ENCODE measurements around the gene PPP1R10.

The PPP1R10 gene

GRCh38 chr6:30598912-30599624 lies 18.0 kb downstream of the PPP1R10 start:
- DNase-seq (ENCODE audit: low read depth), result no peak

- DNase-seq (ENCODE audit: low read depth), result peak; percentile 58
Observed at GRCh38 chr6:30597315-30598144, 19.5 kb downstream of the PPP1R10 start.

- no peak for DNase-seq (ENCODE audit: low read depth)
Observed at GRCh38 chr6:30592287-30592686, 24.8 kb downstream of the PPP1R10 start.

GRCh38 chr6:30591008-30591407 lies 26.0 kb downstream of the PPP1R10 start:
- no peak for DNase-seq (ENCODE audit: low read depth)

- DNase-seq (ENCODE audit: low read depth), result no peak
Observed at GRCh38 chr6:30590509-30590908, 26.5 kb downstream of the PPP1R10 start.

- no peak for DNase-seq (ENCODE audit: low read depth)
Observed at GRCh38 chr6:30589754-30590358, 27.2 kb downstream of the PPP1R10 start.

GRCh38 chr6:30583921-30584320 lies 33.1 kb downstream of the PPP1R10 start:
- no peak for DNase-seq (ENCODE audit: low read depth)

- no peak for DNase-seq (ENCODE audit: low read depth)
Observed at GRCh38 chr6:30578051-30578450, 39.0 kb downstream of the PPP1R10 start.

GRCh38 chr6:30573113-30573512 lies 43.9 kb downstream of the PPP1R10 start:
- DNase-seq (ENCODE audit: low read depth), result no peak

- DNase-seq (ENCODE audit: low read depth), result no peak
Observed at GRCh38 chr6:30572148-30572547, 44.9 kb downstream of the PPP1R10 start.

- no peak for DNase-seq (ENCODE audit: low read depth)
Observed at GRCh38 chr6:30571762-30572082, 45.3 kb downstream of the PPP1R10 start.

- DNase-seq (ENCODE audit: low read depth), result peak; percentile 99
Observed at GRCh38 chr6:30571075-30571761, 45.8 kb downstream of the PPP1R10 start, which contains the start of gene ABCF1. Gene ABCF1, plus strand, starts transcription at chr6:30571442. Its CDS starts 46 bp downstream, at chr6:30571488.

GRCh38 chr6:30570740-30571074 lies 46.3 kb downstream of the PPP1R10 start:
- DNase-seq (ENCODE audit: low read depth), result no peak

GRCh38 chr6:30570263-30570662 lies 46.8 kb downstream of the PPP1R10 start:
- DNase-seq (ENCODE audit: low read depth), result no peak

- peak; percentile 30 for DNase-seq (ENCODE audit: low read depth)
Observed at GRCh38 chr6:30568245-30568644, 48.8 kb downstream of the PPP1R10 start.

GRCh38 chr6:30565772-30566171 lies 51.3 kb downstream of the PPP1R10 start:
- DNase-seq (ENCODE audit: low read depth), result no peak

GRCh38 chr6:30564114-30564513 lies 52.9 kb downstream of the PPP1R10 start:
- no peak for DNase-seq (ENCODE audit: low read depth)

GRCh38 chr6:30562470-30563425 lies 54.3 kb downstream of the PPP1R10 start:
- no peak for DNase-seq (ENCODE audit: low read depth)

GRCh38 chr6:30560930-30561329 lies 56.1 kb downstream of the PPP1R10 start:
- DNase-seq (ENCODE audit: low read depth), result no peak

- no peak for DNase-seq (ENCODE audit: low read depth)
Observed at GRCh38 chr6:30557683-30557981, 59.4 kb downstream of the PPP1R10 start.

GRCh38 chr6:30556906-30557682 lies 59.9 kb downstream of the PPP1R10 start, which contains the start of gene PRR3:
Gene PRR3, plus strand, starts transcription at chr6:30557295. Its CDS starts 50 bp downstream, at chr6:30557345.
- DNase-seq (ENCODE audit: low read depth), result peak; percentile 69
